Mesothelial cell of epicardium (in vitro differentiated cells): ENCODE results near the gene SERPINB7. TPM values are rescaled to one million over a fixed set of nuclear protein-coding genes. Genes with fewer than 3 reads are reported as not detected.
A peak's percentile ranks its signal among the peaks of the same experiment; 100 is the strongest.

Experiments used
- DNase-seq, 2 experiments: peaks; one replicate each; pipeline ENCODE4 v3.0.0; 2021; ENCODE audit warnings: low spot score in 2 of 2; ENCODE audit not compliant: unreplicated experiment in 2 of 2
- H3K27ac Mint-ChIP-seq: 2 replicates; pipeline ENCODE4 v1.8.0; 2021; ENCODE audit warnings: mixed read lengths
- H3K27me3 Mint-ChIP-seq: 2 replicates; pipeline ENCODE4 v1.8.0; 2021; ENCODE audit warnings: low read depth, mixed read lengths
- H3K36me3 Mint-ChIP-seq: 2 replicates; pipeline ENCODE4 v1.8.0; 2021; ENCODE audit warnings: mixed read lengths
- H3K4me1 Mint-ChIP-seq: 2 replicates; pipeline ENCODE4 v1.8.0; 2021; ENCODE audit warnings: mixed read lengths
- H3K4me3 Mint-ChIP-seq: 2 replicates; pipeline ENCODE4 v1.8.0; 2021; ENCODE audit warnings: mild to moderate bottlenecking, moderate library complexity, mixed read lengths
- H3K9me3 Mint-ChIP-seq: 2 replicates; pipeline ENCODE4 v1.8.0; 2021; ENCODE audit warnings: mixed read lengths
- total RNA-seq: library from RNA; stranded (reverse); gene quantifications from 3 replicates; pipeline ENCODE4 v1.2.1, GENCODE V29; 2021
- TF ChIP-seq, protein P1 (sequence below): fragments of 200-600 bp; sonication (generic); IDR thresholded peaks from one replicate; pipeline ENCODE4 v1.5.0; 2021; ENCODE audit warnings: antibody characterized with exemption; ENCODE audit not compliant: unreplicated experiment

The SERPINB7 gene
- total RNA-seq, 1 donor from 2014 or later: 0.40 TPM

GRCh38 chr18:63773551-63773950 is 1.7 kb upstream of the SERPINB7 start:
- no peak overlapping the region for H3K4me3 Mint-ChIP-seq
- no peaks in the 10 kb centered on the region for H3K27me3 Mint-ChIP-seq
- H3K4me1 Mint-ChIP-seq: peaks cover 13% of the 10 kb centered on the region
- no peak for DNase-seq
- no peaks in the 10 kb centered on the region for H3K36me3 Mint-ChIP-seq
- H3K9me3 Mint-ChIP-seq: peaks cover 4% of the 10 kb centered on the region
- no peak overlapping the region for H3K27ac Mint-ChIP-seq
- TF ChIP-seq, protein P1, sequence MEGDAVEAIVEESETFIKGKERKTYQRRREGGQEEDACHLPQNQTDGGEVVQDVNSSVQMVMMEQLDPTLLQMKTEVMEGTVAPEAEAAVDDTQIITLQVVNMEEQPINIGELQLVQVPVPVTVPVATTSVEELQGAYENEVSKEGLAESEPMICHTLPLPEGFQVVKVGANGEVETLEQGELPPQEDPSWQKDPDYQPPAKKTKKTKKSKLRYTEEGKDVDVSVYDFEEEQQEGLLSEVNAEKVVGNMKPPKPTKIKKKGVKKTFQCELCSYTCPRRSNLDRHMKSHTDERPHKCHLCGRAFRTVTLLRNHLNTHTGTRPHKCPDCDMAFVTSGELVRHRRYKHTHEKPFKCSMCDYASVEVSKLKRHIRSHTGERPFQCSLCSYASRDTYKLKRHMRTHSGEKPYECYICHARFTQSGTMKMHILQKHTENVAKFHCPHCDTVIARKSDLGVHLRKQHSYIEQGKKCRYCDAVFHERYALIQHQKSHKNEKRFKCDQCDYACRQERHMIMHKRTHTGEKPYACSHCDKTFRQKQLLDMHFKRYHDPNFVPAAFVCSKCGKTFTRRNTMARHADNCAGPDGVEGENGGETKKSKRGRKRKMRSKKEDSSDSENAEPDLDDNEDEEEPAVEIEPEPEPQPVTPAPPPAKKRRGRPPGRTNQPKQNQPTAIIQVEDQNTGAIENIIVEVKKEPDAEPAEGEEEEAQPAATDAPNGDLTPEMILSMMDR: no peak

- peaks cover 4% of the 10 kb centered on the region for H3K9me3 Mint-ChIP-seq
- H3K4me3 Mint-ChIP-seq: no peak overlapping the region
- H3K27ac Mint-ChIP-seq: no peak overlapping the region
- no peaks in the 10 kb centered on the region for H3K27me3 Mint-ChIP-seq
- H3K4me1 Mint-ChIP-seq: peaks cover 20% of the 10 kb centered on the region
- TF ChIP-seq, protein P1: no peak
- no peak for DNase-seq
- H3K36me3 Mint-ChIP-seq: no peaks in the 10 kb centered on the region
Measured at GRCh38 chr18:63774511-63774910, 707 bp upstream of the SERPINB7 start.

GRCh38 chr18:63779386-63779785 is 4.2 kb downstream of the SERPINB7 start:
- H3K27ac Mint-ChIP-seq: peak overlapping the region; percentile 90
- DNase-seq: no peak
- TF ChIP-seq, protein P1: no peak
- H3K4me1 Mint-ChIP-seq: peaks cover 22% of the 10 kb centered on the region
- no peaks in the 10 kb centered on the region for H3K27me3 Mint-ChIP-seq
- H3K4me3 Mint-ChIP-seq: no peak overlapping the region
- no peaks in the 10 kb centered on the region for H3K36me3 Mint-ChIP-seq
- H3K9me3 Mint-ChIP-seq: no peaks in the 10 kb centered on the region

DNA sequence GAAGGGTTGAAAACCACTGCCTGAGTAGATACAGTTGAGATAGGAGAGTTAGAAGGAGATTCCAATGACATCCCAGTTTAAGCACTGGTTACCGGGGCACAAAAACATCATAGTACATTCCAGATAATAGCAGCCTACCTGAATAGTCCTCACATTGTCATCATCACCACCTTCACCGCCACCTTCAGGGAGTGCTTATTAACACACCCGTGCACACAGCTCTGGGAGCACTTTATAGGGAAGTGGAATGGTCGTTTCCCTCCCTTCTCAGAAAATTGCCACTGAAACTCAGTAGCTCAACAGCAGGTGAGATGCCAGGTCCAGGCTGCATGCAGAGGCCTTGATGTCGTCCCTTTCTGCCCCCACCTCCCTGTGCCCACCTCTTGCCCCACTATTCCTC is 8.2 kb downstream of the SERPINB7 start:
- Mint-ChIP-seq H3K27ac (no peak overlapping the region), H3K4me3 (no peak overlapping the region), H3K9me3 (no peaks in the 10 kb centered on the region), H3K4me1 (peaks cover 18% of the 10 kb centered on the region), H3K27me3 (no peaks in the 10 kb centered on the region), H3K36me3 (no peaks in the 10 kb centered on the region)
- TF ChIP-seq, protein P1: no peak
- no peak for DNase-seq

GRCh38 chr18:63784787-63785452 is 9.7 kb downstream of the SERPINB7 start:
- Mint-ChIP-seq H3K27me3 (no peaks in the 10 kb centered on the region), H3K4me3 (no peak overlapping the region), H3K4me1 (peaks cover 10% of the 10 kb centered on the region), H3K27ac (peak overlapping the region; percentile 41), H3K9me3 (no peaks in the 10 kb centered on the region), H3K36me3 (no peaks in the 10 kb centered on the region)
- no peak for DNase-seq
- TF ChIP-seq, protein P1: no peak

- no peaks in the 10 kb centered on the region for H3K36me3 Mint-ChIP-seq
Measured at GRCh38 chr18:63787673-63788072, 12.5 kb downstream of the SERPINB7 start.

More at GRCh38 chr18:63787673-63788072, 12.5 kb downstream of the SERPINB7 start:
- DNase-seq: no peak
- H3K27me3 Mint-ChIP-seq: no peaks in the 10 kb centered on the region
- TF ChIP-seq, protein P1: no peak
- H3K27ac Mint-ChIP-seq: no peak overlapping the region
- H3K4me1 Mint-ChIP-seq: peaks cover 7% of the 10 kb centered on the region
- no peaks in the 10 kb centered on the region for H3K9me3 Mint-ChIP-seq
- no peak overlapping the region for H3K4me3 Mint-ChIP-seq
